ENCODE data around the gene MGME1.
"Not testable (repeated sequence)": the region's sequence is repeated elsewhere in the genome, so short reads cannot be mapped to it uniquely, and the experiment has no call there.

Gene MGME1

DNA sequence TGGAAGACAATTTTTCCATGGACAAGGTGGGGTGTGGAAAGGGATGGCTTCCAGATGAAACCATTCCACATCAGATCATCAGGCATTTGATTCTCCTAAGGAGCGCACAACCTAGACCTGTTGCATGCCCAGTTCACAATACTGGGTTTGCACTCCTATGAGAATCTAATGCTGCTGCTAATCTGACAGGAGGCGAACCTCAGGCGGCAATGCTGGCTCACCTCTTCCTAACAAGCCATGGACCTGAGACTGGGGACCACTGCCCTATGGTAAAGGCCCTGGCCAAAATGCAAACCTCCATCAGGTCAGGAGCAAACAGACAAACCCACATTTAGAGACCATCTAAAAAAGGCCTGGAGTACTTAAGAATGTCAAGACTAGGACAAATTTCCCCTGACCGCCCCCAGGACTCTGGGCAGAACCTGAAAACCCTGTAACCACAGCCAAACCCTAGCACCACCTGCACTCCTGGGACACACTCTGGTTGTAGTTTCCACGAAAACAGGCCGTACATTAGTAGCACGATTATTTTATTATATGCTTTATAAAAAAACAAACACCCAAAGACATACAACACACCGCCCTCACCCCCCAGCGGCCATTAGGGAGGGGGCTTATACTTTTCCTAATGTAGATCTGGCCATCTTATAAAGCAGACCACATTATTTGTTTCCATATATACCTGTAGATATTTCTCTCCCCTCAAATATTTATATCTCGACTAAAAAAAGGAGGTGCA is 27.6 kb upstream of the MGME1 start:
- no peak for DNase-seq

DNA sequence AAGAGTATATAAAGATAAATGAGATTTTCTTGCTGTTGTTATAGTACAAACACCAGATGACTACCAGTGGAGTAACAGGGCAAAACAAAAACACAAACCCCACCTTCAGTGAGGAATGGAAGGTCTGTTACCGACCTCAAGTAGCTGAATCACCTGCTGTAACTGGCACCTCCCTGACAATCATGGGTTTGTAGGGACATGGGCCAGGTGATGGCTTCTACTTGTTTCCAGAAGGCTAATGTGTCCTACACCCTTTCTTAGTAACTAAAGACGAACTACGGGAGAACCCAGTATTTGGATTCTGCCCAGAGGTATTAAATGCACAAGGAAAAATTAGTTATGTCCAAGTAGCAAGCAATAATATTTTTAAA is 27.0 kb upstream of the MGME1 start:
- DNase-seq: no peak

DNA sequence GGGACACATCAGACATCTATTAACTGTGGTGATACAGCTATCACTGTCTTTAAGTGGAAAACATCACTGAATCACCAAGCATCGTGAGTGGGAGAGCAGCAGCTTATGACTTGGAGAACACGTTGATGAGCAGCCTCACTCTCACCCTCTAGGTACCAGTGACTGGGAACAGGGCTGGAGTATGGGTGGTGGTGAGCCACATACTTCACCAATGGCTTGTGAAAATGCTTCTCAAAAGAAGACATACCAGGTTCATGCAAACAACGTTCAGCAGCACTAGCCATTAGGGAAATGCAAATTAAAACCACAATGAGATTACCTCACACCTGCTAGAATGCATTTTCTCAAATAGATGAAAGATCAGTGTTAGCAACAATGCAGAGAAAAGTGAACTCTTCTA is 25.5 kb upstream of the MGME1 start:
- no peak for DNase-seq

DNA sequence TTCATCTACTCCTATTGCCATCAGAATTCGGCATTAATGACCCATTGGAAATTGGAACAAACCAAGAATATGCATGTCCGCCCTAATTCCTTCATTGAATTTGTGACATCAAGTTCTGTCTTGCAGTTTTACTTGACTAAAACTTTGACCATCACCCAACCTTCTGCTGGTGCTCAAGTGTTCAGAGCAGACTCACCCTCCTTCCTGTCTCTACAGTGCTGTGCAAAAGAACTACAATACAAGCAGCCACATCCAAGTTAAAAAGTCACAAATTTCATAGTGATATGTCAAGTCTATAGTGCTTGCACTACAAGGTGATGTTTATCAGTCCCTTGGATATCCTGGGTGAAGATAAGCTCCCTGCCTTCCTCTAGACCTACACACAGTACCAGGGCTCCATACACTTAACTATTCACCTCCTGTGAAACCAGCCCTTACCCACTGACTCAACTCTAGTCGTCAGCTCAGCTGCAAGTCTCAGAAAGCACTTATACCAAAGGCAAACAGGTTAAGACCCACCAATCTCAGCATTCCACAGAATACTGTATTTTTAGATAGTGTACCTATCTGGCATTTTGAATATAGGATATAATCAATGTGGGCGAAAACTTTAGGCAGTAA is 23.9 kb upstream of the MGME1 start:
- no peak for DNase-seq

DNA sequence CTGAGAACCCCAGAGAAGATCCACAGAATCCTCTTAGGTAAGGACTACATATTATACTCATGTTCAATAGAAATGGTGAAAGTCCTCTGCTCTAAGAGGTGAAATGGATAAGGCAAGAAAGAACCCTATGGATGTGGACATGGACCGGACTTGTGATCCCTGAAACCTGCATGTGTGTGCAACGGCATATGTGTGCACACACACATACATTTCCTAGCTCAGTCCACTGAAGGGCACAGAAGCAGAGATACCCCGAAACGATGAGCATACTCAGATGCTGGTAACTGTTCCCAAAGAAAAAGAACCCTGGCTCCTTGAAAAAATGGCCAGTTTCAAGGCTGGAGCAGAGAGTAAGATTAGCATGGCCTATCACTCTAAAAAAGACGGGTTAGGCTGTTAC is 22.8 kb upstream of the MGME1 start:
- DNase-seq: no peak

DNA sequence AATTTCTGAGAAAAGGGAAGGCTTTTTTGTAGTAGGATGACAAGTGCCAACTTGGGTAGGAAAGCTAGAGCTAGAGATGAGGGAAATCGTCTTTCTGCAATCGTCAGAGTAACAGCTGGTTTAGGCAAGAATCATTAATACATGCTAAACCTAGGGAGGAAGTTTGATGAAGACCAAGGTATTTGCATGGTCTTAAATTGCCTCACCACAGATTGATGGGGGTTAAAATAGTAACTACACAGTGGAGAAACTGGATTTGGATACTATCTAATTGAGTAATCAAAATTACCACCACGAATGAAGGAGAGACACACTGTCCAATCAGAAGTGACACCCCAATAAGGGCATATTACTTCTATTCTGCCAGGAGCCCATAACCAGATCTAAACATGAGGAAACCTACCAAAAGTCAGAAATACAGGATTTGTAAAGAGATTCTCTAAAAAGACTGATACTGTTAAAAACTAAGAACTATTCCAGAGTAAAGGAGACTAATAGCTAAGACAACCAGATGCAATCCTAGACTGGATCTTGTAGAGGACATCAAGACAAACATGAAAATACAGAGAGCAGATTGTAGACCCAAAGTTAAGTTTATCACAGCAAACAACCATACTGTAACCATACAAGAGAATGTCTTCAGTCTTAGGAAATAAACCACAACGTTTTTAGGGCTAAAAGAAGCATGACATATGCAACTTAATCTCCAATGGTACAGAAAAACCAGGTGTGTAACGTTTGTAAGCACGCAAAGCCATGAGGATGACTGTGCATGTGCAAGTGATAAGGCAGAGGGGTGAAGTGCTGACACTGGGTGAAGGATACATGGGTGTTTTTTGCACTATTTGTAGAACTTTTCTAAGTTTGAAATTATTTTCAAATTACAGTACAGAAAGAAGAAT is 22.0 kb upstream of the MGME1 start:
- no peak for DNase-seq

DNA sequence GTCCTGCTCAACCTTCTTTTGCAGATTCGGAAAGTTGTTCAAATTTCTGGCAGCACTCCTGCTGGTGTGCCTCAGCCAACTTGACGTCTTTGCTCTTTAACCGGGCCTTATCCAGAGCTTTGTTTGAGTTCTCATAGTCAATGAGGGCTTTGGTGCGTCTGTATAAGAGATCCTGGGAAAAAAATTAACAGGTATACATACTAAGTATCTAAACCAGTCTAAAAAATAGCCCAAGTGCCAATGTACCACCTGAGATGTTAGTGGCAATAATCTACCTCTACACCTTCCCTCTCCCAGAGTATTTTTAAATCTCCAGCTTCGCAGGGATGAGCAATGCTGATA is 21.4 kb upstream of the MGME1 start:
- no peak for DNase-seq

DNA sequence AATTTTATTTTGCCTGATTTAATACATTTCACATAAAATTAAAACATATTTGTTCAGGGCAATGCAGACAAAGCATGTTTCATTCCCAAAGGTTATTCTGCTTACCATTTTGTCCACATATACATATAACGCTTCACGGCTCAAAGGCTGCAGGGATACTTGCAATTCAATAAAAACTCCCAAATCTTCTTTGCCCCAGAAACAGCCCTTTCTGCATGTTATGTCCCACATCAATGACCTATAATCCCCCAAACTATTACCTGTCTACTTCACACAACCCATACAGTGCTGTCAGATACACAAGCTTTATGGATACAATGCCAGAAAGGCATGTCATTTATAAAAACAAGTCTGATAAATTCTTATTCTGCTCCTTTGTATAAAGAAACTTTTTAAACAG is 20.4 kb upstream of the MGME1 start:
- no peak for DNase-seq

DNA sequence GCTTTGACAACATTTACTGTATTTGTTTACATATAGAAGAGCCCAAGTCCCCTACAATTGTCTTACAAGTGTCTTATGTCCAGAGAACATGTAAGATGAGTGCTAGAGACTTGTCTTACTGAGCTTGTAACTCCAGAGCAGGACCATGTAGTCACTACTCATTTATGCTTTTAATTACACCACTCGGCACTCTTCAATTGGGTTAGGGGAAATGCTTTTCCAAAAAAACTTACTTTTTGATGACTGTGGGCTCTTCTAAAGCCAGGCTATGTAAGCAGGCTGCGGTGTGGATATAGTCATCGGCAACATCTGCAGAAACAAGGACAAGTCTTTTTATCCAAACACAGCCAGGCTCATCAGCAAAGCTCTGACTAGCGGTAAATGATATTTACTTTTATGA is 18.9 kb upstream of the MGME1 start:
- no peak for DNase-seq

DNA sequence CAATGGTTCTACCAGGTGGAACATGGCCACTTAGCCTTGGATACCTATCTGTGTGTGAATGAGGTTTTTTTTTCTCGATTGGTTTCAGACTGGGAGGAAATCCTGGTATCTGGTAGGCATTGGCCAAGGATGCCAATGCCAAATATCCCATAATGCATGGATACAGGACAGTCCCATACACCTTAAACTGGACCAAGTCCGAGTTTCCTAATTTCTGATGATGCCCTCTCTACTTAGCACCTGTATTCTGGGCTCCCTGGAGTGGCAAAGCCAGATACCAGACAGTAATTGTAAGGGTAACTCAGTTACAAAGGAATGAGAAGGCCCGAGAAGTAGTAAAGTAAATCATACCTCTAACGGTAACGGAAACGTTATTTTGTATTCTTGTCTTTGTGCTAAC is 18.1 kb upstream of the MGME1 start:
- DNase-seq: no peak

DNA sequence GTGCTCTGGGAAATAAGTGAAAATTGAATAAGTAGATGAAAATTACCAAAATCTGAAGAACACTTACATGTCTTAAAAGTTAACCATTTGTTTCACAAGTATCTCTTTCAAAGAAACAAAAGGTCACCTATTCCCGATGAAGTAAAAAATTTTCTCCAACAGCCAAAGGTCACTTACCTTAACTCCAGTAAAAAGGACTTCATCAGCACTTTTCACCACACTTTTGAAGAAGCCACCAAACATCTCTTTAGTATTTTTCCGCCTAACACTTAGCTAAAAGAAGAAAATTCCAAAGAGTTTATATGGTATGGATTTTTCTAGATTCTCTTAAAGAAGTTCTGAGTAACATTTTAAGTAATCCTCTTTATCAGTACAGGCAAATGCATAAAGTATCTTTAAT is 17.5 kb upstream of the MGME1 start:
- no peak for DNase-seq

DNA sequence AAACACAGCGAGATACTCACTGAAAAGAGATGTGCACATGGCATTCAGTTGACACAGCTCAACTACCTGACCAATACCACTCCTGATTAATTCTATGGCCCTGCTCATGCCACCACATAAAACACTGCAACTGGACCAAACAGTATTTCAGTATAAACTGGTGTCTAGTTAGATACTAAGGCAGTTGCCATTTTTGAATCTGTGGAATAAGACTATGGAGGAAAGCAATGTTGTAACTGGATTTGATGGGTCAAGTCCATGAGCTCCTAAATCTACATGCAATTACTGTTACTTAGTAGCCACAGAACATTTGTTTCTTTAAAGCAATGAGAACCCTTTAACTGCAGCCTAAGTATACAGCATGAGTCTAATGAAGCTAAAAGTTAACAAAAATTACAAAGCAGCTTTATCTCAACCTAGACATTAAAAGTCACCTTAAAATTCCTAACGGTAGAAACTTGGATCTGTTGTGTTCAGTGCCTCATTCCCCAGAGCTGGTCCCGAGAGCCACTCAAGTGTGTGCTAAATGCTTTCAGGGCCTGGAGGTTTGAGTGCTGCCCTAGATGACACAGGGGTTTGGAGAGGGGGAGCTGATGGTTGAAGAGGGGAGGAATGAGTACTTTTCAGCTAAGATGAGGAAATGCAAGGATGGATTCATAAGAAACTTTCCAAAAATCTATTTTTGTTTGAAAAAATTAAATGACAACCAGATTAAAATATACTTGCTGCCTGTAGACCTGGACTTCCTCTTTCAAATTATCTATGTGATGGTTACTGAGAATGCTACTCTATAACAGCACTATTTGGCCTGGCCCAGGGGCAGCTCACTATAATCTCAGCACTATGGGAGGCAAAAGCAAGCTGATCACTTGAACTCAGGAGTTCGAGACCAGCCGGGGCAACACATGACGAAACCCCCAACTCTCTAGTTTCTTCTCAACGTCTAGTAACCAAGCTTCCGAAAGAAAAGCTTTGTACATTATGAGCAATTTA is 15.8 kb upstream of the MGME1 start:
- no peak for DNase-seq

DNA sequence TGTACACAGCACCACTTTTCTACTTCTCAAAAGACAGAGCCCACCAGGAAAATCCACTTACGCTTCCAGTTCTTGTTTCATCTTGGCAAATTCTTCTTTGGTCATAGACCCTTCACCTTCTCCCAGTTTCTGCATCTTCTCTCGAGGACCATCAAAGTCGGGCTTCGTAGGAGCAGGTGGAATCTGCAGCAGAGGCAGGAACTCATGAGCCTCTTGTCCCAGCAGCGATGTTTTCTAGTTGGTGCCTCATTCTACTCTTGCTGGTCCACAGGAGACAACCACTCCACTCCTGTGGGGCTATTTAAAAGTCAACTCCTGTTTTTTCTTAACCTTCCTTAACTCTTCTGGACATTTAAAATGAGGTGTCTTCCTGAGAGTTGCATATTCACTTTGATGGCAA is 14.9 kb upstream of the MGME1 start:
- no peak for DNase-seq

DNA sequence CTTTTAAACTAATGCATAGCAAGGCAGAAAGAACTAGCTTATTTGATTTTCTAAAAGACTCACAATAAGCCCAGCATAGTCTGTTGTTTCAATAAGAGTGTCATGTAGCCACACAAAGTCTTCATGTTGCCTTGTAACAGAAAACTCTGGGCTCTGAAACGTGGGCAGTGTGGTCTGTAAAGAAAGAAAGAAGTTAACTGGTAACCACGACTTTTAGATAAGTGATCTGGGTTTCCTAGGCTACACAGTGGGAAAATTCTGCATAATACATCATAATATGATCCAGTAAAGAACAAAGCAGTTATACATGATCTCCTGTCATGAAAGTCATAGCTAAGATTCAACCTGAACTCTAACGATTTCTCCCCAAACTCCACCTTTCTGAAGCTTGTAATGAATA is 13.5 kb upstream of the MGME1 start:
- no peak for DNase-seq

DNA sequence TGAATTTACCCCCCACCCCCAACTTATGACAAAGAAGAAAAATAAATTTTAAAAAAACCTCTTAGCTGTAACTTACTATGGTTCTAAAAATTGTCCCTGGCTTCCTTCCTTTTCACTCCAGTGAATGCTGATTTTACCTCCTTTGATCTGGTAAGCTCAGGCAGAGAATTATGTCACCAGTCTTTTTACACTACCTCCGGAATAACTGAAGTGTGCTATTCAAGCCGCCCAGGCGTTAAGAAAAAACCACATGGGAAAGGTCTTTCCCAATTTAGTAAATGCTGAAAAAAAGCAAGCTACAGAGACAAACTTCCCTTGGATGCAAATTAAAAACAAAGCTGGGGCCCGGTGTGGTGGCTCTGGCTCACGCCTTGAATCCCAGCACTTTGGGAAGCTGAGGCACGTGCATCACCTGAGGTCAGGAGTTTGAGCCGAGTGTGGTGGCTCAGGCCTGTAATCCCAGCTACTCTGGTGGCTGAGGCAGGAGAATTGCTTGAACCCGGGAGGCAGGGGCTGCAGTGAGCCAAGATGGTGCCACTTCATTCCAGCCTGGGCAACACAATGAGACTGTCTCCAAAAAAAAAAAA is 12.6 kb upstream of the MGME1 start:
- DNase-seq: no peak

DNA sequence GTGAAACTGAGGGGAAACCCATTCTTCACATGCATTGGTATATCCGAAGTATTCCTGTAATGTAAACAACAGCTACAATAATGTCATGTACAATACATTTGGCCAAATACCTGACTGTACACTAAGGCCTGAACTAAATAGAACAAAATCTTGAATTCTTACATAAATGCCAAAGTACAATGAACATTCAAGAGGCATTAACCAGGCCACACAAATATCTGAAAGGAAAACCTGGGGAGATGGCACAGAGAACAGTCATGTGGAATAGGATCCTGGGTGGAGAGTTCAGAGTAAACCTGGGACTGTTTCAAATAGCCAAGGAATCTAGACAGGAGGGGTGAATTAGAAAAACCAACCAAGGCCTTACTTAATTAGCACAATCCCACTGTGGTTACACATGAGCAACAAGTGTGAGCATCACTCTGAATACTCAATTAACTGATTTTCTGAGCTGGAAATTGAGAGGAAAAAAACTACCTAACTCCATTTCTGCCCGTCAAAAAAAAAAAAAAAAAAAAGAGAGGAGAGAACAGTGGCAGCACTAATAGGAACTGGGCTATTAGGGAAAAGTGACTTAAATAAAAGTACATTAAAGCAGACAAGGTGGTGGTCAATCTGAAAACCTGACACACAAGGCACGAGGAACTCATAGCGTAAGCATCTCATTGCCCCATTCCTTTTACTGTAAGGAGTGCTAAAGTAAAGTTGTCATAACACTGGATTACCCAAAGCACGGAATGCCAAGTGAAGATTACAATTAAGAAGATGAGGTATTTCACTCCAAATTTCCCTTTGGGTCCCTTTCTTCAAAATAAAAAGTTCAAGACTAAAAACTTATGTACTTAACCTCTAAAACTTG is 11.1 kb upstream of the MGME1 start:
- DNase-seq: no peak

DNA sequence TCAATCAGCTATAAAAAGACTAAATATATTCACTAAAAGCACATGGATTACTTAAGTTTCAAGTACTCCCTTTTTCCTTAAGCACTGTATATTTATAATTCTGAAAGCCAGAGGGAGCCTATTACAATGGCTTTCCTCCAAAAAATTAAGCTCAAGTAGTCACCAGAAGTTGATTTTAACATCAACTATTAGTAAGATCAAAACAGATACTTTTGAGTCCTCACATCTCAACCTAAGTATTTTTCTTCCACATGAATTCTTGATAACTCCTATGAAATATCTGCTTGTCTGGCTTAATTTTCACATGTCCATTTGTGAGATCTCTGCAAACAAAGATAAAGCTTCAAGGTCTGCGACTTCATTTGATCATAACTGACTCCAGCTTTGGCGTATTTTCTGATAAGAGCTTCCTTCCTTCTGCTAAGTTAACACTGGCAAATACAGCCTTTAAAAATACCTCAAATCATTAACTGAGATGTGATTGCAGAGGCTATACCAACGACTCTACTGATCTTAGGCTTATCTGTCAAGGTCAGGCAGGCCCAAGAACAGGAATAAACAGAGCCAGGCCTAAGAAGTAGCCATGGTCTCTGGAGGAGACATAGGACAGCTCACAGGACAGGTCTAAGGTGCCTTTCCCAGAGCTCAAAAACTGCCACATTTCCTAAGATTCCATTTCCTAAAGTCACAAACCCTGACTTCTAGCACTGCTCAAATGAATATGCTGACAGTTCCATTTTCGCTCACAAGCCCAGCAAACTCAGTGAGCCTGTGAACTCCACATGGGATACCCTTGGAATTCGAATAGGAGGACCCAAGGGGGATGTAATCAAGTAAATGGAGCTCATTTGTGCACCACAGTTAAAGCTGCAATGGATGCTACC is 10.2 kb upstream of the MGME1 start:
- no peak for DNase-seq

DNA sequence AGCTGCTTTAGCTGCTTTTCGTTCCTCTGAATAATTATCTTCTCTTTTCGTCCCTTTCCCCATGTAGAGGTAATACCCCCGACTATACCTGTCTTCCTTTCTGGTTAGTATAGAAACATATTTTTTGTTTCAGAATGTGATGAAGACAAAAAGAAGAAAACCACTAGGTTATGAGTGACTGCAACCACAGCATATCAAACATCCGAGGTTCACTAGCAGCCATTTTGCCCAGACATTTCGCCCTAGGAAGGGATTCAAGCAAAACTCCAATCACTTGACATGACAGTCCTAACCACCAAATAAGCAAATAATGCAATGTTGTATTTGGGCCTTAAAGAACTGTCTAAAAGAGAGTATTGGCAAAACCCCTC is 9.6 kb upstream of the MGME1 start:
- no peak for DNase-seq

DNA sequence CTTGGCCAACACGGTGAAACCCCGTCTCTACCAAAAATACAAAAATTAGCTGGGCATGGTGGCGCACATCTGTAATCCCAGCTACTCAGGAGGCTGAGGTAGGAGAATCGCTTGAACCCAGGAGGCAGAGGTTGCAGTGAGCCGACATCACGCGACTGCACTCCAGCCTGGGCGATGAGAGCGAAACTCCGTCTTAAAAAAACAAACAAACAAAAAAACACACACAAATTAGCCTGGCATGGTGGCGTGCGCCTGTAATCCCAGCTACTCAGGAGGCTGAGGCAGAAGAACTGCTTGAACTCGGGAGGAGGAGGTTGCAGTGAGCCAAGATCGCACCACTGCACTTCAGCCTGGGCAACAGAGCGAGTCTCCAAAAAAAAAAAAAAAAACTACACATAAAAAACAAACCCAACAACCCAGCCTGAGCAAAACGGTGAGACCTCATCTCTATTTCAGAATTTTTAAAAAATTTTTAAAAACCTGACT is 8.4 kb upstream of the MGME1 start:
- DNase-seq: not testable (repeated sequence)

DNA sequence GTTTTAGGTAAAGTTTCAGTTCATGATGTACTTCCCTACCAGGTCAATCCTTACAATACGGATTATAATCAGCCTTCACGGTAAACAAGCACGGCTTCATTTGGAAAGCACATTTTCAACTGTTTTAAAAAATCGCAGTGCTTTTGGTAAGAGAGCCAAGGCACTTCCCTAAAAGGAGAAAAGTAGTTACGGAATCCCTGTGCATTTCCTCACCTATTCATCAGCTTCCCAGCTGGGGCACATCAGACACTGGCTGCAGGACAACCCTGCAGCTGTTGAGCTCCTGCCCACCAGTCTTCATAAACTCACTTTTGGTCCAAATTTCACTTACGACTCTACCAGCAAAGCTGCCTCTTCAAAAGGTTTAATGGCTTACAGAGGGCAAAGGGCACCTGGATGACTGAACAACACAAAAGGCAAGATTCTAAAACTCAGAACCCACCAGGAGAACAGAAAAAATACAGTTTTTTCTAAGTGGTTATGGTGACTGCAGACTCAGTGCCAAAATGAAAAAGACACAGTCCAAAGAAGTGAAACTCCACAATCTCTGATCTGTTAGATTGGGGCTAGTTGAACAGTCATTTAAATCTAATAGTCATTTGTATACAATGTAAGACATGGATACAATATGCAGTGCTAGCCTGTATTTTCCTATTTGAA is 7.8 kb upstream of the MGME1 start:
- no peak for DNase-seq

Data from stimulated activated naive CD4-positive, alpha-beta T cell treated with Interleukin-2 at 50 U/mL for 16 hours (primary cell).